Fibroblast of lung (primary cell): Measurements from ENCODE around the gene SNX5. TPM values are rescaled to one million over a fixed set of nuclear protein-coding genes. Genes with fewer than 3 reads are reported as not detected.

Source experiments
- DNase-seq, 2 donors: peaks; one replicate each; pipeline versions ENCODE4 v3.0.0 to v3.0.0-alpha.2; 2010; ENCODE audit warnings: low read depth in 2 of 2
- H2AFZ ChIP-seq: 2 replicates; pipeline ENCODE4 v1.5.1; 2012; ENCODE audit warnings: low read length, control low read depth, inconsistent platforms
- H3K27ac ChIP-seq: 2 replicates; pipeline ENCODE4 v1.5.1; 2011; ENCODE audit warnings: low read length, control low read depth; ENCODE audit not compliant: insufficient read depth
- H3K27me3 ChIP-seq: 2 replicates; pipeline ENCODE4 v1.5.1; 2011; ENCODE audit warnings: mild to moderate bottlenecking, low read length; ENCODE audit not compliant: control insufficient read depth, insufficient read depth
- H3K36me3 ChIP-seq: 2 replicates; pipeline ENCODE4 v1.5.1; 2011; ENCODE audit warnings: low read length; ENCODE audit not compliant: control insufficient read depth, insufficient read depth
- H3K4me1 ChIP-seq: 2 replicates; pipeline ENCODE4 v1.5.1; 2011; ENCODE audit warnings: low read length; ENCODE audit not compliant: control insufficient read depth, insufficient read depth; ENCODE audit errors: extremely low read depth
- H3K4me2 ChIP-seq: 2 replicates; pipeline ENCODE4 v1.5.1; 2011; ENCODE audit warnings: low read length, control low read depth; ENCODE audit not compliant: insufficient read depth; ENCODE audit errors: extremely low read depth
- H3K4me3 ChIP-seq, 4 experiments: fragments of 200-600 bp in 1 of 4; sonication (generic) in 1 of 4; replicated peaks in 1 of 4; 2 replicates each; pipeline ENCODE4 v1.5.1; 2011 to 2016; ENCODE audit warnings: low read length in 4 of 4, low read depth in 3 of 4, mild to moderate bottlenecking in 3 of 4, control low read depth in 2 of 4, inconsistent platforms in 1 of 4, mixed read lengths in 1 of 4; ENCODE audit not compliant: insufficient read depth in 1 of 4; ENCODE audit errors: control extremely low read depth in 1 of 4
- H3K79me2 ChIP-seq: 2 replicates; pipeline ENCODE4 v1.5.1; 2012; ENCODE audit warnings: mild to moderate bottlenecking, low read length, inconsistent platforms; ENCODE audit not compliant: control insufficient read depth, insufficient read depth
- H3K9ac ChIP-seq: 2 replicates; pipeline ENCODE4 v1.5.1; 2011; ENCODE audit warnings: mild to moderate bottlenecking, low read length, control low read depth; ENCODE audit not compliant: insufficient read depth
- H3K9me3 ChIP-seq: 2 replicates; pipeline ENCODE4 v1.5.1; 2012; ENCODE audit warnings: low read depth, low read length; ENCODE audit not compliant: control insufficient read depth, insufficient read depth
- H4K20me1 ChIP-seq: 2 replicates; pipeline ENCODE4 v1.5.1; 2011; ENCODE audit warnings: low read length; ENCODE audit not compliant: control insufficient read depth, insufficient read depth; ENCODE audit errors: extremely low read depth
- CTCF ChIP-seq, 2 donors: IDR thresholded peaks in 1 of 2; conservative IDR thresholded peaks in 1 of 2; 1 replicate in 1 of 2; 2 replicates in 1 of 2; pipeline ENCODE4 v1.5.1; 2011 to 2012; ENCODE audit warnings: low read length in 2 of 2, control low read depth in 1 of 2, inconsistent platforms in 1 of 2, low read depth in 1 of 2, mild to moderate bottlenecking in 1 of 2
- EZH2 ChIP-seq: IDR thresholded peaks from 2 replicates; pipeline ENCODE4 v1.5.1; 2012; ENCODE audit warnings: low read length, control low read depth, mild to moderate bottlenecking; ENCODE audit errors: missing control alignments
- polyA plus RNA-seq, 2 donors: library from polyadenylated mRNA; depleted of rRNA in 1 of 2; stranded (reverse) in 1 of 2; unstranded in 1 of 2; fragments of >200 nt; gene quantifications; 2 replicates each; pipeline ENCODE4 v1.2.1, GENCODE V29; 2011 to 2012; ENCODE audit warnings: missing spikeins in 1 of 2
- total RNA-seq: library from RNA; depleted of rRNA; stranded (reverse); fragments of >200 nt; gene quantifications from 2 replicates; pipeline ENCODE4 v1.2.1, GENCODE V29; 2014

The SNX5 gene
- total and polyA plus RNA-seq, 2 donors (not counting 1 experiment from before 2014, with no cell fraction given), result 73.5 to 127 TPM

- Histone ChIP-seq H3K4me2 (peak overlapping the region; percentile 85), H3K79me2 (peaks cover 77% of the 10 kb centered on the region), H3K4me1 (peaks cover 4% of the 10 kb centered on the region), H3K9ac (peak overlapping the region; percentile 14), H3K27ac (peak overlapping the region; percentile 99), H4K20me1 (no peaks in the 10 kb centered on the region), H3K9me3 (no peaks in the 10 kb centered on the region), H3K4me3 (peak overlapping the region; percentile 67 to 95 (median 84)), H3K36me3 (no peaks in the 10 kb centered on the region), H2AFZ (peak overlapping the region; percentile 37), H3K27me3 (no peaks in the 10 kb centered on the region)
- DNase-seq, result peak; percentile 52 to 65
- TF ChIP-seq CTCF (conservative IDR thresholded peaks at IDR 0.05 in 1 of 2, IDR thresholded peaks at IDR 0.05 in 1 of 2; ENCODE audit: low read depth in 1 of 2, low read length in 2 of 2), result no peak
- TF ChIP-seq EZH2, result no peak
These were observed 1.4 kb upstream of the SNX5 start for GRCh38 chr20:17969884-17970409.

- Histone ChIP-seq H2AFZ (peak overlapping the region; percentile 60), H4K20me1 (no peaks in the 10 kb centered on the region), H3K9ac (peak overlapping the region; percentile 100), H3K9me3 (no peaks in the 10 kb centered on the region), H3K27ac (peak overlapping the region; percentile 99), H3K27me3 (no peaks in the 10 kb centered on the region), H3K79me2 (peaks cover 82% of the 10 kb centered on the region), H3K4me3 (peak overlapping the region; percentile 67 to 95 (median 84)), H3K4me1 (peaks cover 7% of the 10 kb centered on the region), H3K4me2 (peak overlapping the region; percentile 85), H3K36me3 (no peaks in the 10 kb centered on the region)
- no peak for TF ChIP-seq EZH2
- TF ChIP-seq CTCF (conservative IDR thresholded peaks at IDR 0.05 in 1 of 2, IDR thresholded peaks at IDR 0.05 in 1 of 2; ENCODE audit: low read depth in 1 of 2, low read length in 2 of 2), result no peak
- DNase-seq, result peak in 1 of 2 donors; percentile 37
These were observed 787 bp upstream of the SNX5 start for GRCh38 chr20:17969278-17969883.

GRCh38 chr20:17967521-17968365 lies 851 bp downstream of the SNX5 start:
- peak overlapping the region; percentile 99 for H3K27ac ChIP-seq
- no peak overlapping the region for H2AFZ ChIP-seq
- peak overlapping the region; percentile 97 for H3K4me2 ChIP-seq
- H3K4me1 ChIP-seq, result peaks cover 7% of the 10 kb centered on the region
- H3K27me3 ChIP-seq, result no peaks in the 10 kb centered on the region
- peak overlapping the region; percentile 100 for H3K9ac ChIP-seq
- DNase-seq, result peak; percentile 61 to 84
- TF ChIP-seq EZH2 (no peak), CTCF (conservative IDR thresholded peaks at IDR 0.05 in 1 of 2, IDR thresholded peaks at IDR 0.05 in 1 of 2; ENCODE audit: low read depth in 1 of 2, low read length in 2 of 2) (no peak)
- H3K4me3 ChIP-seq, result peak overlapping the region; percentile 67 to 98 (median 87)
- no peaks in the 10 kb centered on the region for H4K20me1 ChIP-seq
- H3K79me2 ChIP-seq, result peaks cover 85% of the 10 kb centered on the region
- H3K9me3 ChIP-seq, result no peaks in the 10 kb centered on the region
- no peaks in the 10 kb centered on the region for H3K36me3 ChIP-seq
